K562 (cell line): ENCODE results near the gene ACYP2. TPM values are rescaled to one million over a fixed set of nuclear protein-coding genes. Genes with fewer than 3 reads are reported as not detected.

Source experiments
- ELK3 ChIP-seq: fragments of 450-650 bp; formaldehyde crosslinking; IDR thresholded peaks from 2 replicates; pipeline ENCODE4 v1.4.0; 2020; ENCODE audit warnings: mild to moderate bottlenecking
- ETV1 ChIP-seq: fragments of 450-650 bp; conservative IDR thresholded peaks from 2 replicates; pipeline ENCODE4 v1.6.1; 2016; ENCODE audit warnings: missing genetic modification characterization, control low read depth, low read depth, missing compliant biosample characterization
- ETV6 ChIP-seq, 3 experiments: fragments of 150-350 bp in 1 of 3; sonication (generic) in 1 of 3; formaldehyde crosslinking in 1 of 3; IDR thresholded peaks; 2 replicates each; pipeline versions ENCODE4 v1.6.1 to v1.8.0; 2014 to 2022; ENCODE audit warnings: borderline replicate concordance in 2 of 3, low read depth in 2 of 3, antibody characterized with exemption in 1 of 3, low read length in 1 of 3, mild to moderate bottlenecking in 1 of 3, missing genetic modification reagents in 1 of 3
- HMGXB4 ChIP-seq: sonication (generic); formaldehyde crosslinking; IDR thresholded peaks from 2 replicates; pipeline ENCODE4 v1.8.1; 2023; ENCODE audit warnings: mild to moderate bottlenecking, missing genetic modification reagents
- MAZ ChIP-seq, 2 experiments: fragments of 450-650 bp in 1 of 2; sonication (generic) in 1 of 2; formaldehyde crosslinking; IDR thresholded peaks in 1 of 2; conservative IDR thresholded peaks in 1 of 2; 2 replicates each; pipeline versions ENCODE4 v1.4.0 to v1.5.0; 2020; ENCODE audit warnings: mild to moderate bottlenecking in 1 of 2, missing genetic modification reagents in 1 of 2
- MTA3 ChIP-seq: fragments of 450-650 bp; formaldehyde crosslinking; IDR thresholded peaks from 2 replicates; pipeline ENCODE4 v1.6.1; 2017; ENCODE audit warnings: mild to moderate bottlenecking, borderline replicate concordance
- PHF20 ChIP-seq: fragments of 450-650 bp; IDR thresholded peaks from 2 replicates; pipeline ENCODE4 v1.6.1; 2018; ENCODE audit not compliant: partially characterized antibody
- THAP7 ChIP-seq: fragments of 250-450 bp; sonication (Bioruptor Pico); IDR thresholded peaks from 2 replicates; pipeline ENCODE4 v1.5.0; 2021
- ZNF175 ChIP-seq: fragments of 200-800 bp; sonication (Bioruptor generic); IDR thresholded peaks from 2 replicates; pipeline ENCODE4 v1.6.1; 2016; ENCODE audit warnings: low read depth, mild to moderate bottlenecking, missing genetic modification characterization, missing compliant biosample characterization
- polyA plus RNA-seq, 8 experiments: library from polyadenylated mRNA; depleted of rRNA in 4 of 8; stranded (reverse) in 5 of 8; unstranded in 3 of 8; fragments of >200 nt; fragmentation: Nextera tagmentation in 2 of 8; fragmentation: Illumina TruSeq in 1 of 8; extraction: Ambion mirVana in 2 of 8; extraction: Trizol in 1 of 8; gene quantifications; 2 replicates each; pipeline versions ENCODE4 v1.2.1 to v1.2.3, GENCODE V29; 2011 to 2014; ENCODE audit warnings: inconsistent platforms in 1 of 8, missing spikeins in 1 of 8
- total RNA-seq, 7 experiments: library from RNA; depleted of rRNA in 6 of 7; stranded (reverse); fragments of >200 nt in 6 of 7; fragmentation: Illumina TruSeq in 2 of 7; extraction: Trizol in 2 of 7; gene quantifications; 2 replicates each; pipeline versions ENCODE4 v1.2.1 to v1.2.3, GENCODE V29; 2011 to 2021; ENCODE audit warnings: low replicate concordance in 1 of 7
- TF ChIP-seq, protein P1 (sequence below): fragments of 450-650 bp; IDR thresholded peaks from 2 replicates; pipeline ENCODE4 v1.6.1; 2016; ENCODE audit warnings: mild to moderate bottlenecking, moderate library complexity

The ACYP2 gene
- total and polyA plus RNA-seq, 9 of the 15 experiments (the other 6 are each of a cell fraction or from before 2014, with no cell fraction given): 1.0 to 4.1 (median 2.0) TPM

GRCh38 chr2:54115284-54116137, at the start of gene ACYP2 (continued):
- TF ChIP-seq HMGXB4 (CRISPR knock-in tag) (no peak), ETV1 (tag) (peak; percentile 88), ZNF175 (peak; percentile 82), ETV6 (IDR thresholded peaks at IDR 0.05; ENCODE audit: borderline replicate concordance in 1 of 2, low read depth in 2 of 2, low read length in 1 of 2) (peak; percentile 21 to 57; a peak in 2 of 4 replicates), ETV6 (CRISPR knock-in tag; IDR thresholded peaks at IDR 0.05; ENCODE audit: borderline replicate concordance) (no peak), MAZ (CRISPR knock-in tag; conservative IDR thresholded peaks at IDR 0.05 in 1 of 2, IDR thresholded peaks at IDR 0.05 in 1 of 2) (peak; percentile 90 to 91), ELK3 (no peak), MTA3 (peak; percentile 84; the same call in 1 of the 2 replicates), PHF20 (peak; percentile 92), THAP7 (CRISPR knock-in tag) (no peak; the same call in 1 of the 2 replicates)
- TF ChIP-seq, protein P1, sequence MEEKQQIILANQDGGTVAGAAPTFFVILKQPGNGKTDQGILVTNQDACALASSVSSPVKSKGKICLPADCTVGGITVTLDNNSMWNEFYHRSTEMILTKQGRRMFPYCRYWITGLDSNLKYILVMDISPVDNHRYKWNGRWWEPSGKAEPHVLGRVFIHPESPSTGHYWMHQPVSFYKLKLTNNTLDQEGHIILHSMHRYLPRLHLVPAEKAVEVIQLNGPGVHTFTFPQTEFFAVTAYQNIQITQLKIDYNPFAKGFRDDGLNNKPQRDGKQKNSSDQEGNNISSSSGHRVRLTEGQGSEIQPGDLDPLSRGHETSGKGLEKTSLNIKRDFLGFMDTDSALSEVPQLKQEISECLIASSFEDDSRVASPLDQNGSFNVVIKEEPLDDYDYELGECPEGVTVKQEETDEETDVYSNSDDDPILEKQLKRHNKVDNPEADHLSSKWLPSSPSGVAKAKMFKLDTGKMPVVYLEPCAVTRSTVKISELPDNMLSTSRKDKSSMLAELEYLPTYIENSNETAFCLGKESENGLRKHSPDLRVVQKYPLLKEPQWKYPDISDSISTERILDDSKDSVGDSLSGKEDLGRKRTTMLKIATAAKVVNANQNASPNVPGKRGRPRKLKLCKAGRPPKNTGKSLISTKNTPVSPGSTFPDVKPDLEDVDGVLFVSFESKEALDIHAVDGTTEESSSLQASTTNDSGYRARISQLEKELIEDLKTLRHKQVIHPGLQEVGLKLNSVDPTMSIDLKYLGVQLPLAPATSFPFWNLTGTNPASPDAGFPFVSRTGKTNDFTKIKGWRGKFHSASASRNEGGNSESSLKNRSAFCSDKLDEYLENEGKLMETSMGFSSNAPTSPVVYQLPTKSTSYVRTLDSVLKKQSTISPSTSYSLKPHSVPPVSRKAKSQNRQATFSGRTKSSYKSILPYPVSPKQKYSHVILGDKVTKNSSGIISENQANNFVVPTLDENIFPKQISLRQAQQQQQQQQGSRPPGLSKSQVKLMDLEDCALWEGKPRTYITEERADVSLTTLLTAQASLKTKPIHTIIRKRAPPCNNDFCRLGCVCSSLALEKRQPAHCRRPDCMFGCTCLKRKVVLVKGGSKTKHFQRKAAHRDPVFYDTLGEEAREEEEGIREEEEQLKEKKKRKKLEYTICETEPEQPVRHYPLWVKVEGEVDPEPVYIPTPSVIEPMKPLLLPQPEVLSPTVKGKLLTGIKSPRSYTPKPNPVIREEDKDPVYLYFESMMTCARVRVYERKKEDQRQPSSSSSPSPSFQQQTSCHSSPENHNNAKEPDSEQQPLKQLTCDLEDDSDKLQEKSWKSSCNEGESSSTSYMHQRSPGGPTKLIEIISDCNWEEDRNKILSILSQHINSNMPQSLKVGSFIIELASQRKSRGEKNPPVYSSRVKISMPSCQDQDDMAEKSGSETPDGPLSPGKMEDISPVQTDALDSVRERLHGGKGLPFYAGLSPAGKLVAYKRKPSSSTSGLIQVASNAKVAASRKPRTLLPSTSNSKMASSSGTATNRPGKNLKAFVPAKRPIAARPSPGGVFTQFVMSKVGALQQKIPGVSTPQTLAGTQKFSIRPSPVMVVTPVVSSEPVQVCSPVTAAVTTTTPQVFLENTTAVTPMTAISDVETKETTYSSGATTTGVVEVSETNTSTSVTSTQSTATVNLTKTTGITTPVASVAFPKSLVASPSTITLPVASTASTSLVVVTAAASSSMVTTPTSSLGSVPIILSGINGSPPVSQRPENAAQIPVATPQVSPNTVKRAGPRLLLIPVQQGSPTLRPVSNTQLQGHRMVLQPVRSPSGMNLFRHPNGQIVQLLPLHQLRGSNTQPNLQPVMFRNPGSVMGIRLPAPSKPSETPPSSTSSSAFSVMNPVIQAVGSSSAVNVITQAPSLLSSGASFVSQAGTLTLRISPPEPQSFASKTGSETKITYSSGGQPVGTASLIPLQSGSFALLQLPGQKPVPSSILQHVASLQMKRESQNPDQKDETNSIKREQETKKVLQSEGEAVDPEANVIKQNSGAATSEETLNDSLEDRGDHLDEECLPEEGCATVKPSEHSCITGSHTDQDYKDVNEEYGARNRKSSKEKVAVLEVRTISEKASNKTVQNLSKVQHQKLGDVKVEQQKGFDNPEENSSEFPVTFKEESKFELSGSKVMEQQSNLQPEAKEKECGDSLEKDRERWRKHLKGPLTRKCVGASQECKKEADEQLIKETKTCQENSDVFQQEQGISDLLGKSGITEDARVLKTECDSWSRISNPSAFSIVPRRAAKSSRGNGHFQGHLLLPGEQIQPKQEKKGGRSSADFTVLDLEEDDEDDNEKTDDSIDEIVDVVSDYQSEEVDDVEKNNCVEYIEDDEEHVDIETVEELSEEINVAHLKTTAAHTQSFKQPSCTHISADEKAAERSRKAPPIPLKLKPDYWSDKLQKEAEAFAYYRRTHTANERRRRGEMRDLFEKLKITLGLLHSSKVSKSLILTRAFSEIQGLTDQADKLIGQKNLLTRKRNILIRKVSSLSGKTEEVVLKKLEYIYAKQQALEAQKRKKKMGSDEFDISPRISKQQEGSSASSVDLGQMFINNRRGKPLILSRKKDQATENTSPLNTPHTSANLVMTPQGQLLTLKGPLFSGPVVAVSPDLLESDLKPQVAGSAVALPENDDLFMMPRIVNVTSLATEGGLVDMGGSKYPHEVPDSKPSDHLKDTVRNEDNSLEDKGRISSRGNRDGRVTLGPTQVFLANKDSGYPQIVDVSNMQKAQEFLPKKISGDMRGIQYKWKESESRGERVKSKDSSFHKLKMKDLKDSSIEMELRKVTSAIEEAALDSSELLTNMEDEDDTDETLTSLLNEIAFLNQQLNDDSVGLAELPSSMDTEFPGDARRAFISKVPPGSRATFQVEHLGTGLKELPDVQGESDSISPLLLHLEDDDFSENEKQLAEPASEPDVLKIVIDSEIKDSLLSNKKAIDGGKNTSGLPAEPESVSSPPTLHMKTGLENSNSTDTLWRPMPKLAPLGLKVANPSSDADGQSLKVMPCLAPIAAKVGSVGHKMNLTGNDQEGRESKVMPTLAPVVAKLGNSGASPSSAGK: peak; percentile 68
